Measurements from ENCODE around the gene CTNNA2.

CTNNA2 gene

DNA sequence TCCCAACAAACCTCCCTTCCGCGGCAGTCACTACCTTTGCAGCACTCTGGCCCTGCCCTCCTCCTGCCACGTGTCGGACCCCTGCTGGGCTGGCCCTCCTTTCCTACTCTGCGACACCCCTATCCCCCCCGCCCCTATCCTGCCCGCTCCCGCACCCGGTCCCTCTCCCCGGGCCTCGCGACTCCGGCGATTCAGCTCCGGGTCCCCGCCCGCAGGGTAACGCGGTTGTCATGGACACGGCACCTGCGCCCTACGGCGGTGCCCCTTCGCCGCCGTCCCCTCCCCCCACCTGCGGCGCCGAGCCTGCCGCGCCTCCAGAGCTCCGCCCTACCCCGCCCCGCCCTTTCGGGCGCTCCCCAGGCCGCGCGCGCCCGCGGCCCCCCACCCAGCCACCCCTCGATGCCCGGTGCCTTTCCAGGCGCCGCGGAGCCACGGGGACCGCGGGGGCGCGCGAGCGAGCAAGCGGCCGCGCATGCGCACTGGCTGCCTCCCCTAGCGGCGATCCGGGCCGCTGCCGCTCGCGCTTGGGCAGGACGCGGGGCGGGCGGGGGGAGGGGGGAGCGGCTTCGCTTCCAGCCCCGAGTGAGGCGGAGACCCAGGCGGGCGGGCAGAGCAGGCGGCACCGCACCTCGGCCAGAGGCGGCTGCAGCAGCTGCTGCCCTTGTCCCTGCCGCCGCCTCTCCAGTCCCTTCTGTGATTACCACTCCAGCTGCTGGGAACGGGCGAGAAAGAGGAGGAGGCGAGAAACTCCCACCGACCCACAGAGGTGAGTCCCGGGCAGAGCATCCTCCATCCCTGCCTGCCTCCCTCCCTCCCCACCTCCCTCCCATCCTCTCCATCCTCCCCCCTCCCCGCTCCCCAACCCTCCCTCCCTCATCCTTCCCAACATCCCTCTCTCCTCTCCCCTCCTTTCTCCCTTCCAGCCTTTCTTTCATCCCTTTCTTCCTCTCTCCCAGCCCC lies at the start of gene CTNNA2:
Gene CTNNA2 (plus strand): TSS at position 610 of the 960 bp plus-strand sequence.
- Histone ChIP-seq H3K9me3 (ENCODE audit: control insufficient read depth in 5 of 5, low read length in 5 of 5) (peaks cover 0 to 3% (median 0%) of the 10 kb centered on the region in 5 donors), H3K27me3 (ENCODE audit: control insufficient read depth in 5 of 5, insufficient read depth in 4 of 5, low read length in 5 of 5) (peaks cover 0 to 15% (median 6%) of the 10 kb centered on the region in 5 donors), H3K4me3 (ENCODE audit: low read depth in 1 of 5, low read length in 5 of 5) (peak within 1 kb of the TSS in 3 of 5 donors; percentile 26 to 49 (median 44)), H3K36me3 (ENCODE audit: control insufficient read depth in 5 of 5, insufficient read depth in 5 of 5, low read length in 5 of 5) (no peaks in the 10 kb centered on the region), H3K4me1 (ENCODE audit: control insufficient read depth in 5 of 5, insufficient read depth in 5 of 5, low read length in 5 of 5) (peaks cover 0 to 6% (median 4%) of the 10 kb centered on the region in 5 donors), H3K9ac (ENCODE audit: low read length in 5 of 5) (no peak within 1 kb of the TSS), H3K27ac (ENCODE audit: low read depth, low read length) (no peak within 1 kb of the TSS)

DNA sequence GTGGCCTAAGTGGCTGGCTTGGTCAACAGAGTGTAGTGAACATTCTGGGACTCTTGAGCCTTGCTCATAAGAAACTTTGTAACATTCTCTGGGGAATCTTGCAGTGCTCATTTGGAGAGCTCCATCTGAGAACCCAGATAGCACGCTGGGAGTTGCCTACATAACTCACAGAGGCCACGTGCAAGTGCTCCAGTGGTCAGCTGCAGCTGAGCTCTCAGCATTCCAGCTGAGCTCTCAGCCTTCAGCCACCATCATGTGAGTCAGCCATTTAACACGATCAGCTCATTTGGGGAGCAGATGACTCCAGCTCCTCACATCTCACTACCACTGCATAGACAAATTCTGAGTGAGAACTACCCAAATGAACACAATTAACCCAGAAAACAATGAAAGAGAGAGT lies 25.5 kb upstream of the CTNNA2 start:
- H3K36me3 ChIP-seq (ENCODE audit: control insufficient read depth in 5 of 5, insufficient read depth in 5 of 5, low read length in 5 of 5), result no peaks in the 10 kb centered on the region
- H3K4me3 ChIP-seq (ENCODE audit: low read depth in 1 of 5, low read length in 5 of 5), result no peak overlapping the region
- H3K4me1 ChIP-seq (ENCODE audit: control insufficient read depth in 5 of 5, insufficient read depth in 5 of 5, low read length in 5 of 5), result peaks cover 0 to 5% (median 3%) of the 10 kb centered on the region in 5 donors
- no peaks in the 10 kb centered on the region for H3K27me3 ChIP-seq (ENCODE audit: control insufficient read depth in 5 of 5, insufficient read depth in 4 of 5, low read length in 5 of 5)
- H3K9me3 ChIP-seq (ENCODE audit: control insufficient read depth in 5 of 5, low read length in 5 of 5), result no peaks in the 10 kb centered on the region
- H3K9ac ChIP-seq (ENCODE audit: low read length in 5 of 5), result no peak overlapping the region
- no peak overlapping the region for H3K27ac ChIP-seq (ENCODE audit: low read depth, low read length)

DNA sequence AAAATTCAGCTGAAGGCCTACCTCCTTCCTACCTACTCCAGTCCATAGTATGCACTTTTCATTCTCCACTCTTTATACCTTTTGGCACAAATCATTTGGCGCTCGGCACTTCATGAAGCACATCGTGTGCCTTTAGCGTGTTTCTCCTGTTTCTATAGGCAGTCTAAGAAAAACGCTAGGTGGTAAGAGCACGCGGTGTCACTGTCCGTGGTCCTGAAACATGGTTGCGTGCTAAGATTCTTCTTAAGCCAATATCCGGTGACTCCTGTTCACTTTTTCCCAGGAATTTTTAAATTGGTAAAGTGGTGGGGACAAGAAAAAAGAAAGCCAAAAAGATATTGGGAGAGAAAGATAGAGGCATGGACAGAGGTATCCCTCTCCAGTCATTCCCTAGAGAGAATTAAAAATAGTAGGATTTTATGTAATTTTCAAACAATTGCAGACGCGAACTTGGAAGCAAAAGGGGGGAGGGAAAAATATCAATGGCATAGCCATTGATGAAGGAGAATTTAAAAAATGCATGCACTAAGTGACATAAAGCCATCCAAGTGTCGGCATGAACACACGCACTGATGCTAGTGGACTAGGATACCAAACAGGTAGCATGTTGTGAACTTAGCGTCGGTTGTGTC lies 1.4 kb upstream of the CTNNA2 start:
- Histone ChIP-seq H3K4me3 (ENCODE audit: low read depth in 1 of 5, low read length in 5 of 5) (no peak overlapping the region), H3K27ac (ENCODE audit: low read depth, low read length) (no peak overlapping the region), H3K36me3 (ENCODE audit: control insufficient read depth in 5 of 5, insufficient read depth in 5 of 5, low read length in 5 of 5) (no peaks in the 10 kb centered on the region), H3K9ac (ENCODE audit: low read length in 5 of 5) (no peak overlapping the region), H3K4me1 (ENCODE audit: control insufficient read depth in 5 of 5, insufficient read depth in 5 of 5, low read length in 5 of 5) (peaks cover 0 to 6% (median 4%) of the 10 kb centered on the region in 5 donors), H3K9me3 (ENCODE audit: control insufficient read depth in 5 of 5, low read length in 5 of 5) (peaks cover 0 to 3% (median 0%) of the 10 kb centered on the region in 5 donors), H3K27me3 (ENCODE audit: control insufficient read depth in 5 of 5, insufficient read depth in 4 of 5, low read length in 5 of 5) (peaks cover 0 to 15% (median 6%) of the 10 kb centered on the region in 5 donors)

DNA sequence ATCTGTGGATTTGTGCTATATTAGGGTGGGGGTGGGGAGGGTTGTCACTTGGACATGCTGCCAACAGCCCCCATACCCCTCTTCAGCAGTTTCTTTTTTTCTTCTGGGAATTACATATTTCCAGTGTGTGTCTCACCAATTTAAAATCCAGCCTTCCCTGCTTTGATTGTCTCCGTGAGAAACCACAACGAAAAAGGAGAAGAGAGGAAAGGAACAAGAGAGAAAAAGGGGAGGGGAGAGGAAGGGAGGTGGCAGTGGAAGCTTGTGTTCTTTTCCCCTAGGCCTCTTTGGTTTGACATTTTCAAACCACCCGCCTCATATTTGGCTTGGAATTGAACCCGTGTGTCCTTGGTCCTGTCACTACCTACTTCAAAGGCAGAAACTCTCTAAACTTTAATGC lies 860 bp downstream of the CTNNA2 start:
- Histone ChIP-seq H3K9me3 (ENCODE audit: control insufficient read depth in 5 of 5, low read length in 5 of 5) (peaks cover 0 to 3% (median 0%) of the 10 kb centered on the region in 5 donors), H3K9ac (ENCODE audit: low read length in 5 of 5) (no peak overlapping the region)

DNA sequence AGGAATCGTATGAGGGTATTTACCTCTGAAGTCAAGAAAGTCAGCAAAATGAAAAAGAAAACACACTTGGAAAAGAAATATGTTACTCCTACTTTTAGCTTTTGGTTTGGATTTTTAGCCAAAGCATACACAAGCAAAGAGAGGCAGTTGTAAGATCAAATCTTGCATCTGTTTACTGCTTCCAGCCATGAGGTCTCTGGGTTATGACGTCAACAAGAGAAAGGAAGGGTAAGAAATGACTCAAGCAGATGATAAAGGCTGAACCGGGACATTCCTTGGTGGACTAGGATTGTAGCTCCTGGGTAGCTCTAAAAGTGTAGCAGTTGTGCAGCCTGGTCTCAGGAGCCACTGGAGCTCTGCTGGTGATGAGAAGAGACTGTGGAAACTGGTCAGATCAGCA lies 16.8 kb downstream of the CTNNA2 start:
- no peaks in the 10 kb centered on the region for H3K4me1 ChIP-seq (ENCODE audit: control insufficient read depth in 5 of 5, insufficient read depth in 5 of 5, low read length in 5 of 5)
- no peaks in the 10 kb centered on the region for H3K27me3 ChIP-seq (ENCODE audit: control insufficient read depth in 5 of 5, insufficient read depth in 4 of 5, low read length in 5 of 5)
- H3K4me3 ChIP-seq (ENCODE audit: low read depth in 1 of 5, low read length in 5 of 5), result no peak overlapping the region
- H3K9ac ChIP-seq (ENCODE audit: low read length in 5 of 5), result no peak overlapping the region
- no peaks in the 10 kb centered on the region for H3K36me3 ChIP-seq (ENCODE audit: control insufficient read depth in 5 of 5, insufficient read depth in 5 of 5, low read length in 5 of 5)
- H3K9me3 ChIP-seq (ENCODE audit: control insufficient read depth in 5 of 5, low read length in 5 of 5), result no peaks in the 10 kb centered on the region
- no peak overlapping the region for H3K27ac ChIP-seq (ENCODE audit: low read depth, low read length)

More for the DNA sequence above, 860 bp downstream of the CTNNA2 start:
- H3K27me3 ChIP-seq (ENCODE audit: control insufficient read depth in 5 of 5, insufficient read depth in 4 of 5, low read length in 5 of 5), result peaks cover 0 to 15% (median 6%) of the 10 kb centered on the region in 5 donors
- no peak overlapping the region for H3K27ac ChIP-seq (ENCODE audit: low read depth, low read length)
- H3K4me1 ChIP-seq (ENCODE audit: control insufficient read depth in 5 of 5, insufficient read depth in 5 of 5, low read length in 5 of 5), result peaks cover 0 to 6% (median 4%) of the 10 kb centered on the region in 5 donors
- no peak overlapping the region for H3K4me3 ChIP-seq (ENCODE audit: low read depth in 1 of 5, low read length in 5 of 5)
- H3K36me3 ChIP-seq (ENCODE audit: control insufficient read depth in 5 of 5, insufficient read depth in 5 of 5, low read length in 5 of 5), result no peaks in the 10 kb centered on the region

DNA sequence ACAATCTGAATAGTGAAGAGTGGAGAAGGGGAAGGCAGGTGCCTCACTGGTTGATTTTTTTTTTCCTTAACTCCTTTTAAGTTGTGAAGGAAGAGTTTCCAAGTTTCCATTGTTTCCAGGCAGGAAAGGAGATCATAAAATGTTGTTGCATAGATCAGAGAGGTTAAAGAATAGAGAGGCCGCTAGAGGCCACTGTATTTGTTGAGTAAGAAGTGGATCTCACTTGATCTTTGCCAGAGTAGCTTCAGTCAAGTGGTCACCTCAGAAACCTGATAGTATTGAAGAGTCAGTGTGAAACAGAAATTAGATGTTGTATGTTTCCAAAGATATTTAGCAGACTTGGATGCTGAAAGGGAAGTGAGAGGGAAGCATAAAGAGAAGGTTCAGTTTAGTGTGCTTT lies 17.6 kb downstream of the CTNNA2 start:
- Histone ChIP-seq H3K36me3 (ENCODE audit: control insufficient read depth in 5 of 5, insufficient read depth in 5 of 5, low read length in 5 of 5) (no peaks in the 10 kb centered on the region), H3K27ac (ENCODE audit: low read depth, low read length) (no peak overlapping the region), H3K4me1 (ENCODE audit: control insufficient read depth in 5 of 5, insufficient read depth in 5 of 5, low read length in 5 of 5) (no peaks in the 10 kb centered on the region), H3K27me3 (ENCODE audit: control insufficient read depth in 5 of 5, insufficient read depth in 4 of 5, low read length in 5 of 5) (no peaks in the 10 kb centered on the region), H3K9me3 (ENCODE audit: control insufficient read depth in 5 of 5, low read length in 5 of 5) (no peaks in the 10 kb centered on the region), H3K4me3 (ENCODE audit: low read depth in 1 of 5, low read length in 5 of 5) (no peak overlapping the region), H3K9ac (ENCODE audit: low read length in 5 of 5) (no peak overlapping the region)

DNA sequence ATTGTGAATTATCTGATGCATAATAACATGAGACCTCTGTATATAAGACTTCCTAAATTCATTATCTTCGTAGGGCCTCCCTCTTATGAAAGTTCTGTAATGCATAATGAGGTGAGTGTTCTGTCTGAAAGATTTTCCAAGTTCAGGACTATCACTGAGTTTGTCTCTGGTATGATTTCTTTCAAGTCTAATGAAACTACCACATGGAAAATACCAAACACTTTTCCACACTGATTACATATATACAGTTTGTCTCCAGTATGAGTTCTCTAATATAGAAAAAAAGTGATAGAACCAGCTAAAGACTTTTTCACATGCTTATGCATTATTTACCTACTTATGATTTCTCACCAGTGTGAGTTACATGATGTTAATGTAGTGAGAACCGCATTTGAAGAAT lies 34.7 kb downstream of the CTNNA2 start:
- Histone ChIP-seq H3K27ac (ENCODE audit: low read depth, low read length) (no peak overlapping the region), H3K4me1 (ENCODE audit: control insufficient read depth in 5 of 5, insufficient read depth in 5 of 5, low read length in 5 of 5) (no peaks in the 10 kb centered on the region), H3K9ac (ENCODE audit: low read length in 5 of 5) (no peak overlapping the region), H3K9me3 (ENCODE audit: control insufficient read depth in 5 of 5, low read length in 5 of 5) (peaks cover 6 to 65% (median 40%) of the 10 kb centered on the region in 5 donors), H3K27me3 (ENCODE audit: control insufficient read depth in 5 of 5, insufficient read depth in 4 of 5, low read length in 5 of 5) (no peaks in the 10 kb centered on the region), H3K36me3 (ENCODE audit: control insufficient read depth in 5 of 5, insufficient read depth in 5 of 5, low read length in 5 of 5) (no peaks in the 10 kb centered on the region), H3K4me3 (ENCODE audit: low read depth in 1 of 5, low read length in 5 of 5) (no peak overlapping the region)

DNA sequence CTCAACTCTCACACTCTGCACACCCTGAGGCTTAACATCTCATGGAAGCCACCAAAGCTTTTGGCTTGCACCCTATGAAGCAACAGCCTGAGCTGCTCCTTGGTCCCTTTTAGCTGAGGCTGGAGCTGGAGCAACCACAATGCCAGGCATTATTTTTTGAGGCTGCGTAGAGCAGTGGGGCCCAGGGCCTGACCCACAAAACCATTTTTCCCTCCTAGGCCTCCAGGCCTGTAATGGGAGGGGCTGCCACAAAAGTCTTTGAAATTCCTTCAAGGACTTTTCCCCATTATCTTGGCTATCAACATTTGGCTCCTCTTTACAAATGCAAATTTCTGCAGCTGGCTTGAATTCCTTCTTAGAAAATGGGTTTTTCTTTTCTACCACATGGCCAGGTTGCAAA lies 39.8 kb downstream of the CTNNA2 start:
- no peaks in the 10 kb centered on the region for H3K4me1 ChIP-seq (ENCODE audit: control insufficient read depth in 5 of 5, insufficient read depth in 5 of 5, low read length in 5 of 5)
- no peak overlapping the region for H3K4me3 ChIP-seq (ENCODE audit: low read depth in 1 of 5, low read length in 5 of 5)
- H3K27me3 ChIP-seq (ENCODE audit: control insufficient read depth in 5 of 5, insufficient read depth in 4 of 5, low read length in 5 of 5), result no peaks in the 10 kb centered on the region
- H3K9ac ChIP-seq (ENCODE audit: low read length in 5 of 5), result no peak overlapping the region
- H3K27ac ChIP-seq (ENCODE audit: low read depth, low read length), result no peak overlapping the region
- H3K36me3 ChIP-seq (ENCODE audit: control insufficient read depth in 5 of 5, insufficient read depth in 5 of 5, low read length in 5 of 5), result no peaks in the 10 kb centered on the region
- H3K9me3 ChIP-seq (ENCODE audit: control insufficient read depth in 5 of 5, low read length in 5 of 5), result peaks cover 6 to 38% (median 31%) of the 10 kb centered on the region in 5 donors

DNA sequence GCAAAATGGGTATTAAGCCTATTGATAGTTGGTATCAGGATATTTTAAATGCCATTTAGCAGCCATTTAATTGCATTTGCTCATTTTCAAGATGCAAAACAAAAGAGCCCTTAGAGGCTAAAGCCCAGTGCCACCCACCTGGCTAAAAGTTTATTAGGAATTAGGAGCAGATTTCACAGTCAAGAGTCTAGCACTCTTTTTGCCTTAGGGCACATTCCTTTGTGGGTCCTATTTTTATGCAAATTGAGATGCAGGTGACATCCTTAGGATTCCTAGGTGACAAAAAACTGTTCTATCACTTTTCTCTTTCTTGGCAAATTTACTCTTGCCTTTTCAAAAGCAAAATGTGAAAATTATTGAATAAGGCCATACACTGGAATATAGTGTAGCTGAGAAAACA lies 42.0 kb downstream of the CTNNA2 start:
- Histone ChIP-seq H3K27me3 (ENCODE audit: control insufficient read depth in 5 of 5, insufficient read depth in 4 of 5, low read length in 5 of 5) (no peaks in the 10 kb centered on the region), H3K27ac (ENCODE audit: low read depth, low read length) (no peak overlapping the region), H3K4me3 (ENCODE audit: low read depth in 1 of 5, low read length in 5 of 5) (no peak overlapping the region), H3K9ac (ENCODE audit: low read length in 5 of 5) (no peak overlapping the region), H3K4me1 (ENCODE audit: control insufficient read depth in 5 of 5, insufficient read depth in 5 of 5, low read length in 5 of 5) (no peaks in the 10 kb centered on the region), H3K36me3 (ENCODE audit: control insufficient read depth in 5 of 5, insufficient read depth in 5 of 5, low read length in 5 of 5) (no peaks in the 10 kb centered on the region), H3K9me3 (ENCODE audit: control insufficient read depth in 5 of 5, low read length in 5 of 5) (peaks cover 0 to 21% (median 13%) of the 10 kb centered on the region in 5 donors)

DNA sequence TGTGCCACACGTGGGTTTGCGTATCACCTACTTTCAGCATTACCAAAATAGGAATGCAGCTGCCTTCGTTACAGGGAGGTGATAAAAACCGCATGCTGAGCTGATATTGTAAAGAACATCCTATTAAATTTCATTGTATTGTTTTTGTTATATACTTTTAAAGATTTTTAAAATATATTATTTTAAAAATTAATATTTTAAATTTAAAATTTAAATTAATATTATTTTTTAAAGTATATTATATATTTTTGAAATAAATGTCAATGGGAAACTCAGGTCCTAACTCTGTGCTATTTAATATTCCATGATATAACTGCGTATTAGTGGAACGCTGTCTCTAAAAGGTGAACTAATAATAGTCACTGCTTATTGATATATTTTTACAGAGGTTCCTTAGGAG lies 51.2 kb downstream of the CTNNA2 start:
- Histone ChIP-seq H3K27me3 (ENCODE audit: control insufficient read depth in 5 of 5, insufficient read depth in 4 of 5, low read length in 5 of 5) (no peaks in the 10 kb centered on the region), H3K27ac (ENCODE audit: low read depth, low read length) (no peak overlapping the region), H3K4me3 (ENCODE audit: low read depth in 1 of 5, low read length in 5 of 5) (no peak overlapping the region), H3K36me3 (ENCODE audit: control insufficient read depth in 5 of 5, insufficient read depth in 5 of 5, low read length in 5 of 5) (no peaks in the 10 kb centered on the region), H3K4me1 (ENCODE audit: control insufficient read depth in 5 of 5, insufficient read depth in 5 of 5, low read length in 5 of 5) (no peaks in the 10 kb centered on the region), H3K9ac (ENCODE audit: low read length in 5 of 5) (no peak overlapping the region), H3K9me3 (ENCODE audit: control insufficient read depth in 5 of 5, low read length in 5 of 5) (peaks cover 0 to 6% (median 0%) of the 10 kb centered on the region in 5 donors)
